ENCODE results near the gene PNKP.

Gene PNKP

DNA sequence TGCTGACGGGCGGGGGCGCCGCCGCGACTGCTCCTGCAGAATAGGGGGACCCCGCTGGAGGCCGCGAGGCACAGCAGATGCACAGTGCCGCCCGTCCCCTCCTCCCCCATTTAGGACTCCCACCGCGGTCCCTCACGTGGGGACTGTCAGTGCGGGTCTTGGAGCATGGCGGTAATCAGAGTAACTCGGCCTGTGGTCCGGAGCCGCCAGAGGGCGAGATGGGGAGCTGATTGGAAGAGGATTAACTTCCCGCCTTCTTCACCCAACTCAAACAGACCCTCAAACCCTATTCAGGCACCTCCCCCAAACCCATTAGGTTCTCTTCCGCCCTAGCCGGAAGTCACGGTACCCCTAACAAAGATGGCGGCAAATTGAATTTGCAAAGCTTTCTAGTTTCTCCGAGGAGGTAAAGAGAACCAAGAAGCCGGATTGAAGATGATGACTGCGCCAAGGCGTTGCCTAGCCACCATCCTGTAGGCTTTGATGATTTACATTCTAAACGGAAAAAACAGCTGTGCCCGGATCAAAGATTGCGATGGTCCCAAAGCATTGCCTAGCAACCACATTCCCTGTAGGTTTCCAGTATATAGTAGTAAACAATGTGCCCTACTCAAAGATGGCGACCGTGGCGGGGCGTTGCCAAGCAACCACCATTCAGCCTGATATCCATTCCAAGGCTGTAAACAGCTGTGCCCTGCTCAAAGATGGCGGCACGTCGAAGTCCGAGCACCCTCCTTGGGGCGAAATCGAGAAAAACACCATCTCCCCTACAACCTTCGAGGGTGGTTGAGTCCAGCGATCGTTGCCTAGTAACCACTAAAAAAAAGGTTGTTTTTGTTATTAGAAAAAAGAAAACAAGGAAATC lies 54.1 kb downstream of the PNKP start, which contains the start of gene FUZ:
FUZ (minus strand) TSS at position 296 of the 865 bp plus-strand sequence; CDS start at position 110, 186 bp downstream.
- H3K9me2 ChIP-seq (replicated peaks; ENCODE audit: insufficient read depth, low read length), result no peaks in the 10 kb centered on the region
- peak within 1 kb of the TSS; percentile 93 for H2AFZ ChIP-seq (ENCODE audit: low read depth, low read length, severe bottlenecking)

GRCh38 chr19:49812452-49812996 lies 54.9 kb downstream of the PNKP start:
- H3K27me3 ChIP-seq (ENCODE audit: low read length), result no peaks in the 10 kb centered on the region
- H3K9ac ChIP-seq (ENCODE audit: low read length), result peak overlapping the region; percentile 62
- TF ChIP-seq EZH2phosphoT487 (conservative IDR thresholded peaks at IDR 0.05; ENCODE audit: low read length), result no peak
- no peak for TF ChIP-seq CTCF (IDR thresholded peaks at IDR 0.05; ENCODE audit: insufficient read depth, low read length, poor library complexity, severe bottlenecking)
- H3K4me2 ChIP-seq (ENCODE audit: low read depth, low read length, poor library complexity, severe bottlenecking), result peak overlapping the region; percentile 85
- peak overlapping the region; percentile 55 for H3K27ac ChIP-seq (ENCODE audit: low read depth, low read length)
- no peaks in the 10 kb centered on the region for H3K9me3 ChIP-seq (ENCODE audit: insufficient read depth, low read length)
- no peaks in the 10 kb centered on the region for H3K36me3 ChIP-seq (ENCODE audit: low read length)
- no peaks in the 10 kb centered on the region for H3K9me2 ChIP-seq (replicated peaks; ENCODE audit: insufficient read depth, low read length)
- H4K20me1 ChIP-seq (ENCODE audit: low read depth, low read length), result no peaks in the 10 kb centered on the region
- peaks cover 26% of the 10 kb centered on the region for H3F3A ChIP-seq (ENCODE audit: insufficient read depth)
- H3K79me2 ChIP-seq (ENCODE audit: insufficient read depth, low read length), result no peaks in the 10 kb centered on the region
- peak overlapping the region; percentile 93 for H2AFZ ChIP-seq (ENCODE audit: low read depth, low read length, severe bottlenecking)
- H3K4me3 ChIP-seq (ENCODE audit: insufficient read depth, low read length, poor library complexity, severe bottlenecking), result peak overlapping the region; percentile 69

More for the DNA sequence above, 54.1 kb downstream of the PNKP start, which contains the start of gene FUZ:
- peak; percentile 22 for TF ChIP-seq CTCF (IDR thresholded peaks at IDR 0.05; ENCODE audit: insufficient read depth, low read length, poor library complexity, severe bottlenecking)
- TF ChIP-seq EZH2phosphoT487 (conservative IDR thresholded peaks at IDR 0.05; ENCODE audit: low read length), result no peak
- Histone ChIP-seq H3F3A (ENCODE audit: insufficient read depth) (peaks cover 26% of the 10 kb centered on the region), H3K79me2 (ENCODE audit: insufficient read depth, low read length) (no peaks in the 10 kb centered on the region), H3K27me3 (ENCODE audit: low read length) (no peaks in the 10 kb centered on the region), H3K4me2 (ENCODE audit: low read depth, low read length, poor library complexity, severe bottlenecking) (peak within 1 kb of the TSS; percentile 85), H4K20me1 (ENCODE audit: low read depth, low read length) (no peaks in the 10 kb centered on the region), H3K27ac (ENCODE audit: low read depth, low read length) (peak within 1 kb of the TSS; percentile 55), H3K4me3 (ENCODE audit: insufficient read depth, low read length, poor library complexity, severe bottlenecking) (peak within 1 kb of the TSS; percentile 69), H3K9me3 (ENCODE audit: insufficient read depth, low read length) (no peaks in the 10 kb centered on the region), H3K36me3 (ENCODE audit: low read length) (no peaks in the 10 kb centered on the region), H3K9ac (ENCODE audit: low read length) (peak within 1 kb of the TSS; percentile 62)

DNA sequence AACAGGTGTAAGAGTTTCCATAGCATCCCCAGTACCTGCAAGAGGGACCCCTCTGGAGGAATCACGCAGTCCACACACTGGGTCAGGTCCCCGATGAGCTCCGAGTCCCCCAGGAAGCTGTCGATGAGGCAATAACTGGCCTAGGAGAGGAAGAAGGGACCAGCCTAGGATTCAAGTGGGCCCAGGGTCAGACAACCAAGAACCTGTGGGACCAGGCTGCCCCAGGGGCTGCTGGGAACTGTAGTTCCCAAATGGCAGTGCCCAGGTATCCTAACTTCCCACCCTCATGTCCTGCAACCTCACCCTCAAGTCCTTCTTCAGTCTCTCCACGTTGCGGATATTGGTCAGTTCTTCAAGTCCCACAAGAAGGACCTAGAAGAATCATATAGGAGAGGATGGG lies 56.0 kb downstream of the PNKP start:
- TF ChIP-seq EZH2phosphoT487 (conservative IDR thresholded peaks at IDR 0.05; ENCODE audit: low read length) (no peak), CTCF (IDR thresholded peaks at IDR 0.05; ENCODE audit: insufficient read depth, low read length, poor library complexity, severe bottlenecking) (no peak)

More for the DNA sequence above, 56.0 kb downstream of the PNKP start:
- Histone ChIP-seq H3K79me2 (ENCODE audit: insufficient read depth, low read length) (no peaks in the 10 kb centered on the region), H2AFZ (ENCODE audit: low read depth, low read length, severe bottlenecking) (no peak overlapping the region), H3K9ac (ENCODE audit: low read length) (no peak overlapping the region), H3K36me3 (ENCODE audit: low read length) (no peaks in the 10 kb centered on the region), H4K20me1 (ENCODE audit: low read depth, low read length) (no peaks in the 10 kb centered on the region), H3K9me2 (replicated peaks; ENCODE audit: insufficient read depth, low read length) (no peaks in the 10 kb centered on the region), H3K4me3 (ENCODE audit: insufficient read depth, low read length, poor library complexity, severe bottlenecking) (no peak overlapping the region), H3K9me3 (ENCODE audit: insufficient read depth, low read length) (no peaks in the 10 kb centered on the region), H3K27ac (ENCODE audit: low read depth, low read length) (no peak overlapping the region), H3K27me3 (ENCODE audit: low read length) (no peaks in the 10 kb centered on the region), H3K4me2 (ENCODE audit: low read depth, low read length, poor library complexity, severe bottlenecking) (no peak overlapping the region), H3F3A (ENCODE audit: insufficient read depth) (peaks cover 20% of the 10 kb centered on the region)
